ENCODE measurements around the gene G6PD. TPM values are rescaled to one million over a fixed set of nuclear protein-coding genes. Genes with fewer than 3 reads are reported as not detected.

The G6PD gene
- total RNA-seq, 1 donor from 2014 or later = 62.8 TPM

DNA sequence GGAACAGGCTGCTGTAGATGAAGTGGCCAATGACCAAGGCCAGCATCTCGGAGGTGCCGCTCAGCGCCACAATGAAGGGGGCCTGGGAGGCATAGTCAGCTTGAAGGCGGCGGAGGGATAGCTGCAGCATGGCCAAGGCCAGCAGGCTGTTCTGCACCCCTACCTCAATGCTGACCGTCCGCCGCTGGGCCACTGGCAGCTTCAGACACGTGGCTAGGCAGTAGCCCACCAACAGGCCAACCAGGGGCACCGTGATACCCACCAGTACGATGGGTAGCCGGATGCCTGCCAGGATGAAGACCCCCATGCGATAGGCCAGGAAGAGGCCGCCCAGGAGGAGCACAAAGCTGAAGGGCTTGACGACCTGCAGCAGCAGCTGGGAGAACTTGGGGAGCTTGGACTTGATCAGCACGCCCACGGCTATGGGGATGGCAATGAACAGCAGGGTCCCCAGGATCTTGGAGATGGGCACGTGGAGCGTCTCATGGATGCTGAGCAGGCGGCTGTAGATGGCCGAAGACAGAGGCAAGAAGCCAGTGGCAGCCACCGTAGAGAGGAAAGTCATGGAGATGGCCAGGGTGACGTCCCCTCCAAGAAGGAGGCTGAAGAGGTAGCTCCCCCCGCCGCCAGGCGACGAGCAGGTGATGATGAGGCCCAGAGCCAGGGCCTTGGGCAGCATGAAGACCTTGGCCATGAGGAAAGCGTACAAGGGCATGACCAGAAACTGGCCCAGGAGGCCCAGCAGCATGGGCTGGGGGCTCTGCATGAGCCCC lies 58.9 kb downstream of the G6PD start:
- Histone ChIP-seq H3K79me2 (ENCODE audit: insufficient read depth, low read length) (peaks cover 34% of the 10 kb centered on the region), H3K9ac (ENCODE audit: low read length) (no peak overlapping the region), H3K4me1 (ENCODE audit: insufficient read depth, low read length) (peaks cover 18% of the 10 kb centered on the region), H4K20me1 (ENCODE audit: insufficient read depth, low read length) (no peaks in the 10 kb centered on the region), H3K4me3 (ENCODE audit: insufficient read depth, low read depth, low read length) (no peak overlapping the region), H3K27me3 (ENCODE audit: insufficient read depth, low read length) (no peaks in the 10 kb centered on the region), H3K9me3 (ENCODE audit: insufficient read depth, low read depth, low read length) (no peaks in the 10 kb centered on the region), H2AFZ (ENCODE audit: low read depth, low read length) (no peak overlapping the region), H3K27ac (ENCODE audit: low read depth, low read length) (no peak overlapping the region), H3K36me3 (ENCODE audit: insufficient read depth, low read length) (no peaks in the 10 kb centered on the region), H3K4me2 (ENCODE audit: low read length) (no peak overlapping the region)
- DNase-seq (ENCODE audit: low read depth) = no peak
- peaks cover under 1% of the 10 kb centered on the region for H3K27me3 Mint-ChIP-seq (ENCODE audit: low read depth, unreplicated experiment)
- peak overlapping the region; percentile 62 for H3K27ac Mint-ChIP-seq (ENCODE audit: unreplicated experiment)
- no peaks in the 10 kb centered on the region for H3K36me3 Mint-ChIP-seq (ENCODE audit: low read depth, unreplicated experiment)
- no peaks in the 10 kb centered on the region for H3K4me1 Mint-ChIP-seq (ENCODE audit: low read depth, unreplicated experiment)
- H3K4me3 Mint-ChIP-seq (ENCODE audit: unreplicated experiment) = peak overlapping the region; percentile 27
- H3K9me3 Mint-ChIP-seq (ENCODE audit: unreplicated experiment) = no peaks in the 10 kb centered on the region
- FAIRE-seq = no peak
- no peak for TF ChIP-seq EZH2 (IDR thresholded peaks at IDR 0.05; ENCODE audit: insufficient read depth, low read length)
- TF ChIP-seq, protein P1, sequence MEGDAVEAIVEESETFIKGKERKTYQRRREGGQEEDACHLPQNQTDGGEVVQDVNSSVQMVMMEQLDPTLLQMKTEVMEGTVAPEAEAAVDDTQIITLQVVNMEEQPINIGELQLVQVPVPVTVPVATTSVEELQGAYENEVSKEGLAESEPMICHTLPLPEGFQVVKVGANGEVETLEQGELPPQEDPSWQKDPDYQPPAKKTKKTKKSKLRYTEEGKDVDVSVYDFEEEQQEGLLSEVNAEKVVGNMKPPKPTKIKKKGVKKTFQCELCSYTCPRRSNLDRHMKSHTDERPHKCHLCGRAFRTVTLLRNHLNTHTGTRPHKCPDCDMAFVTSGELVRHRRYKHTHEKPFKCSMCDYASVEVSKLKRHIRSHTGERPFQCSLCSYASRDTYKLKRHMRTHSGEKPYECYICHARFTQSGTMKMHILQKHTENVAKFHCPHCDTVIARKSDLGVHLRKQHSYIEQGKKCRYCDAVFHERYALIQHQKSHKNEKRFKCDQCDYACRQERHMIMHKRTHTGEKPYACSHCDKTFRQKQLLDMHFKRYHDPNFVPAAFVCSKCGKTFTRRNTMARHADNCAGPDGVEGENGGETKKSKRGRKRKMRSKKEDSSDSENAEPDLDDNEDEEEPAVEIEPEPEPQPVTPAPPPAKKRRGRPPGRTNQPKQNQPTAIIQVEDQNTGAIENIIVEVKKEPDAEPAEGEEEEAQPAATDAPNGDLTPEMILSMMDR (IDR thresholded peaks at IDR 0.05; ENCODE audit: insufficient read depth, low read depth, low read length) = no peak

DNA sequence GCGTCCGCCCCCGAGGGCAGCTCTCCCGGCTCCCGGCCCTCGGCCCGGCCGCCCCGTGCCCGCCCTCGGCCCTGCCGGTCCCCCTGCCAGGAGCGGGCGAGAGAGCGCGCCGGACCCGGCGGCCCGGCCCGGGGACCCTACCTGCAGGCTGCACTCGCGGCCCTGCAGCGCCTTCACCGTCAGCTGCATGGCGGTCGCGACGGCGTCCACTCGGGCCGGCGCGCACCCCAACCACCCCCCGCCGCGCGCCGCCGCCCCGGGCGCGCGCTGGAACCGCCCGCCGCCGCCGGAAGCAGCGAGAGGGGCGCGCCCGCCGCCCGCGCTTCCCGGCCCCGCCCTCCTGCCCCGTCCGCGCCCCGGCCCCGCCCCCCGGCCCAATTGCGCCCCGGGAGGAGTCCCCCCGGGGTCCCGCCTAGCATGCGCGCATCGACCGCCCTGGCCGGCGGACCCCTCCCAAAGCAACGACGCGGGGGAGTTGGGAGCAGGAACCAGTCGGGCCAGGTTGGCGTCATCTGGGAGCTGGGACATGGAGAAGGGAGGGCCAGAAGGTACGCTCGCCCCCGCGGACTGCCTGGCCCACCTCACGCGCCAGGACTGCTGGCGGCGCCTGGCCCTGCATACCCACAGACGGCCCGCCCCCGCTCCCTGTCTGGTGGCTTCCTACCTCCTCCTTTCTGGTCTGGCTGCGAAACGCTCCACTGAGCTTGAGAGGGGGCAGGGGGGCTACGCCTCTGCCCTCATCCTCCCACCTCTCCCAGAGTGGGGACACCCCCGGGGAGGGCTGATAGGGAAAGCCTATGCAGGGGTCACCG lies 60.0 kb downstream of the G6PD start, which contains the start of gene UBL4A:
Gene UBL4A (minus strand): TSS at position 220 of the 812 bp plus-strand sequence. CDS start 31 bp downstream, at position 189.
- Histone ChIP-seq H3K79me2 (ENCODE audit: insufficient read depth, low read length) (peaks cover 34% of the 10 kb centered on the region), H3K27ac (ENCODE audit: low read depth, low read length) (peak within 1 kb of the TSS; percentile 19), H3K9ac (ENCODE audit: low read length) (peak within 1 kb of the TSS; percentile 68), H3K4me2 (ENCODE audit: low read length) (peak within 1 kb of the TSS; percentile 82), H2AFZ (ENCODE audit: low read depth, low read length) (no peak within 1 kb of the TSS), H3K9me3 (ENCODE audit: insufficient read depth, low read depth, low read length) (no peaks in the 10 kb centered on the region), H3K4me3 (ENCODE audit: insufficient read depth, low read depth, low read length) (peak within 1 kb of the TSS; percentile 51), H3K36me3 (ENCODE audit: insufficient read depth, low read length) (no peaks in the 10 kb centered on the region), H3K4me1 (ENCODE audit: insufficient read depth, low read length) (peaks cover 18% of the 10 kb centered on the region), H4K20me1 (ENCODE audit: insufficient read depth, low read length) (no peaks in the 10 kb centered on the region), H3K27me3 (ENCODE audit: insufficient read depth, low read length) (no peaks in the 10 kb centered on the region)
- H3K27ac Mint-ChIP-seq (ENCODE audit: unreplicated experiment) = peak within 1 kb of the TSS; percentile 58
- no peaks in the 10 kb centered on the region for H3K27me3 Mint-ChIP-seq (ENCODE audit: low read depth, unreplicated experiment)
- peak; percentile 36 for DNase-seq (ENCODE audit: low read depth)
- H3K4me1 Mint-ChIP-seq (ENCODE audit: low read depth, unreplicated experiment) = no peaks in the 10 kb centered on the region
- TF ChIP-seq, protein P1 (IDR thresholded peaks at IDR 0.05; ENCODE audit: insufficient read depth, low read depth, low read length) = no peak
- no peak for TF ChIP-seq EZH2 (IDR thresholded peaks at IDR 0.05; ENCODE audit: insufficient read depth, low read length)
- H3K36me3 Mint-ChIP-seq (ENCODE audit: low read depth, unreplicated experiment) = peaks cover 4% of the 10 kb centered on the region
- no peak for FAIRE-seq
- H3K4me3 Mint-ChIP-seq (ENCODE audit: unreplicated experiment) = peak within 1 kb of the TSS; percentile 77
- H3K9me3 Mint-ChIP-seq (ENCODE audit: unreplicated experiment) = no peaks in the 10 kb centered on the region
